Endometrial microvascular endothelial cells (primary cell): ENCODE results near the gene KDM2B. TPM values are rescaled to one million over a fixed set of nuclear protein-coding genes. Genes with fewer than 3 reads are reported as not detected.

ENCODE experiments used
- in situ Hi-C: cut with HindIII; loops from 2 replicates; pipeline ENCODE4 v1.10.0; 2017; ENCODE audit warnings: low sequenced_read_pairs, low pct_unique_long_range_greater_than_20kb; ENCODE audit errors: inconsistent ontology term
- total RNA-seq: library from RNA; depleted of rRNA; stranded (reverse); fragments of >200 nt; gene quantifications from one replicate; pipeline ENCODE4 v1.2.3, GENCODE V29; 2015; ENCODE audit errors: inconsistent ontology term

Gene KDM2B
- total RNA-seq, 1 donor from 2014 or later = 25.6 TPM

DNA sequence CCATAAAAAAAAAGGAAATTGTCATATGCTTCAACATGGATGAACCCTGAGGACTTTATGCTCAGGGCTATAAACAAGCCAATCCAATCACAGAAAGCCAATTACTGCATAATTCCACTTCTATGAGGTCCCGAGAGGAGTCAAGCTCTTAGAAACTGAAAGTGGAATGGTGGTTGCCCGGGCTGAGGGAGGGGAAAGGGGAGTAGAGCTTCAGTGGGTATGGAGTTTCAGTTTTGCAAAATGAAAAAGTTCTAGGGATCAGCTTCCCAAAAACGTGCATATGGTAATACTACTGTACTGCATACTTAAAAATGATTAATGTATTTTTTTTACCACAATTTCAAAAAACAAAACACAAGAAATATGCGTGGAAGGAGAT lies 128.9 kb downstream of the KDM2B start:
- in situ Hi-C loops = no loop called here

DNA sequence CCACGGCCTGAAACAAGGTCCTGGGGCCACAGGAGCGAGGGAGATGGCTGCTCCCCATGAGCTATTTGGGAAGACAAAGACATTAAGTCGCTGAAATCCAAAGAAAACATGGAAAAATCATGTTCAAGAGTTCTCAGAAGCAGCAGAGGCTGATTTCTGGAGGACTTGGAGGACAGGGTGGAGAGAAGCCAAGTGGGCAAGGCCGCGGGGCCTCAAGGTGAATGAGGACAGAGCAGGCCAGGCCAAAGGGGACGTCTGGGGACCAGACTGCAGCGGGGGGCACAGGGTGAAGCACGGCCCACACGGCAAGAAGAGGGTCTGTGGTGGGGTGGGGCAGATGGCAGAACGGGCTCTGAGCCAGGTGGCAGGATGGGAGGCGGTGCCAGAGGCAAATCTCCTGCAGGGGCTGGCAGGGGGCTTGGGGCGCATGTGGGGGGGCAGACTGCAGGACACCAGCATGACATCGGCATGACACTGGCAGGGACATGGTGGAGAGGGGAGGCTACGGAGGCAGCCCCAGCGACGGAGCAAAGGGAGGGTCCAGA lies 132.0 kb downstream of the KDM2B start:
- in situ Hi-C loops = no loop called here

DNA sequence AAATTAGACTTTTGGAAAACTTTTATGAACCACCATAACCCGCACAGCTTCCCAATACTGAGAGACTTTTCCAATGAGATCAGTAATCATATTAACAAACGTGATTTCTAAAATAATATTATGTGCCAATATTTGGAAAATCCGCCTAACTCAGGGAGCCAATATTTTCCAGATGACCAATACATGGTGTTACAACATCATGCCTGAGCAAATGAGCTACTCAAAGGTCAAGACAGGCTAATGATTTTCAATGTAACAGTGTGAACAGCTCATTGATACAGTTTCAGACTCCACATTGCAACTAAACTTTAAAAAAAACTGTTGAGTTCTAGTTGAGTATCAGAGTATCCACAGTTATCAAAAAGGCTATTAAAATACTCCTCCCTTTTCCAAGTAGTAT lies 134.1 kb downstream of the KDM2B start:
- in situ Hi-C loops = no loop called here

DNA sequence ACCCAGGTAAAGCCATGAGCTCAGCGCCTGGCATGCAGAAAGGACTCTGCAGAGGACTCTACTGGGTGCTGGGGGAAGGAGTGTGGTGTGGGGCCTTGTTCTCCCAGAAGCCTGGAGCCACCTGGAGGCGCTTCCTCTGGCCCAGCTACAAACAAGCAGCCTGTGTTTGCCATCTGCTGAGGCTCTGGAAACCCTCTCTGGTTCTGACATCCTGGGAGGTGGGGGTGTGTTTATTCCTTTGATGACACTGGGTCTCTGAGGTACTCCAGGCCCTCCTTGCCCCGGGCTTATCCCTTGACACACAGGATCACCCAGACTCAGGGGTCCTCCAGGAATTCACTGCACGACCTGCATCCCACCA lies 136.0 kb downstream of the KDM2B start:
- in situ Hi-C loops = no loop called here

DNA sequence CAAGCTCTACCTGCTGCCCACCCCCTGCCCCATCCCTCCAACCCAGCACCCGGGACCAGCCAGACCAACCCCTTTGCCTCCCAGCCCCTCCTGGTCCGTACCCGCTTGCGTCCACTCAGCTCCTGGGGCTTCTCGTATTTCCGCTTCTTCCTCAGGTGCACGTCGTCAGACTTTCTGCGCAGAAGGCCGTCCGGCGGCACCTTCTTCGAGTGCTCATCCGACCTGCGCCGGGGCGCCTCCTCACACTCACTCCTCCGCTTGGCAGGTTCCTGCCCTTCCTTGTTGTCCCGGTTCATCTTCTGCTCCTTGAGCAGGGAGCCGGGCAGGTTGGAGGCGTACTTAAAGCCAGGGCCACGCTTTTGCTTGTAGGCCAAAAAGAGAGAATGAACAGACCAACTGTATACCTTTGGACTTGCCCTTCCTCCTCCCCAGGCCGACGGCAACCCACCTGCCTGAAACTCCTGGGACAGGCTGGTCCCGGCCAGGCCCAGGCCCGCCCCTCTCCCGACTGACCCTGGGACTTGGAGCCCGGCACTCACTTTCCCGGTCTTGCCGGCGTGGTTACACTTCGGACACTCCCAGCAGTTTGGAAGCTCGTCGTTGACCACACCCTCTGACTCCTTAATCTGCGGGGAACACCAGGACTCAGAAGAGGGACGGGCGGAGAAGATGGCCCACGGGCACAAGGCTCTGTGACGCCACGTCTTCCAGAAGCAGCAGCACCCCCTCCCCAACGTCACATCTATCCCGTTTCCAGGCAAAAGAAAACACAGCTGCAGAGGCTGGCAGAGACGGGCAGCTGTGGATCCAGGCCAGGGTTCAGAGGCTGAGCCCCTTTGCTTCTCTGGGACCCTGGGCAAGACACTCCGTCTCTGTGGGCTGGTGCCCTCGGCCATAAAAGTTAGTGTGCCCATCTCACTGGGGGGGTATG lies 136.6 kb downstream of the KDM2B start:
- in situ Hi-C loops = no loop called here

DNA sequence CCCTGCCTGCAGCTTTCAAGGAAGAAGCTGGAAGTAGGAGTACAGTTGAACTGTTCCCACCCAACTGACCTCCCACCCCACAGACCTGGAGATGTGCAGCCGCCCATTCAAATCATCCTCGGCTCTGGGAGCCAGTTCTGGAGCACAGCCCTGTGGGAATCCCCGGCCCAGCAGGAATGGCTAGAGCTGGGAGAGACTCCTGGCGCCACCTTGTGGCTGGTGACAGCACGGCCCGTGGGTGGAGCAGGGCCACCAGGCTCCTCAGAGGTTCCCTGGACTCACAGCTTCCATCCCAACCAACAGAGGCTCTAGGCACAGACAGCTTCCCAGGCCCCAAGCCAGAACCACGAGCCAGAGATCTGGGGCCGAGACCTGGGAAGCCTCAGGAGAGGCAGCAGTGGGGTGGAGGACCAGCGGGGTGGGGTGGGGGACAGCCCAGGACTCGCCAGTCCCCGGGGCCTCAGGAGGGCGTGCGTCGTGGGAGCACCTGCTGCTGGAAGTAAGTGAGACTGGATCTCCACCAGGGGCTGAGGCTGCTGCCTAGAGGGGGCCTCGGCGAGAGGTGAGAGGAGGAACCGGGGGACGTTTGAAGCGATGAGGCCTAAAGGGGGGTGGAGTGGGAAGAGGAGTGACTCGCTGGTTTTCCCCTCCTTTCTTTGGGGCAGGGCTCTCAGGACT lies 137.5 kb downstream of the KDM2B start:
- in situ Hi-C loops = no loop called here

DNA sequence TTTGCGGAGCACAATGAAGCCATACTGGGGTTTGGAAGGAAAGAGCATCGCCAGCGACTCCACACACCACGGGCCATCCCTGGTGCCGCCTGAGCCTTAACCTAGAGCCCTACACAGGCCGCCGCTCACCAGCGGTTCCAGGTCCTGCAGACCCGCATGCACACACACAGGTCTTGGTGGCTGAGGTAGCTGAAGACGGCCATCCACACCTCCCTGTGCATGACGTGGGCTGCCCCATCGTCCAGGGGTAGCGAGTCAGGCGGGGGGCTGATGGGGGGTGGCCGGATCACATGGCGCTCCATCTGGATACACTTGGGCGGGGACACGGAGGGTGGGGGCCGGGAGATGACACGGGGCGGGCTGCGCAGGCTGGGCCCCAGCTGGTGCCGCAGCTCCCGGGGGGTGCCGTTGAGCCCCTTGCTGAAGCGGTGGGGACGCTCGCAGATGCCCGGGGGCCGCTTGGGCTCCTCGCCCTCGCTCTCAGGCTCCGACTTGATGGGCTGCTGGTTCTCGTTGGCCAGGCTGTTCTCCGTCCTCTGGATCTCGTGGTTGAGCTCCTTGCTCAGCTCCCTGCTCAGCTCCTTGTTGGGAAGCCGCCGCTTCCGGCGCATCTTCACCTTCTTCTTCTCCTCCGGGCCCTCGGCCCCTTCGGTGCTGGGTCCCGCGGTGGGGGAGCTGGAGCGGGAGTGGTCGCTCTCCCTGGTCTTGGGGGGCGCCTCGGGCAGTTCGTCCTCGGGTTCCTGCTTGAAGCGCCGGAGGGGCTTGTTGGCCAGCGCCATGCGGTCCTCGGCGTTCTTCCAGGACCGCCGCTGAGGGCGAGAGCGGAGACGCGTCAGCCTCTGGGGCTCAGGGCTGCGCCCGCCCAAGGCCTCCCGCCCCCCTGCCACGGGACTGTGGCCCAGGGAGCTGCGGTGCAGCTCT lies 138.5 kb downstream of the KDM2B start:
- in situ Hi-C loops = no loop called here

DNA sequence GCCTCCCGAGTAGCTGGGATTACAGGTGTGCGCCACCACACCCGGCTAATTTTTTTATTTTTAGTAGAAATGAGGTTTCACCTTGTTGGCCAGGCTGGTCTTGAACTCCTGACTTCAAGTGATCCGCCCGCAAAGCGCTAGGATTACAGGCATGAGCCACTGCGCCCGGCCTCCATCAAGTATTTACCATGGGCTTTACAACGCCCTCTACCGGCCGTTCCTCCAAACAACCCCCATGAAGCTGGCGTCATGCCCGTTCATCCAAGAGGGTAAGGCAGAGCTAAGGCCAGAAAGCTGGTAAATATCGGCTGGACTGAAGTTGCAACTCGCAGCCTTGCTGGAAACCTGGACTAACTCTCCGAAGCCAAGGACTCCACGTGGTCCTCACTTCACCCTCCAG lies 139.3 kb downstream of the KDM2B start:
- in situ Hi-C loops = no loop called here

DNA sequence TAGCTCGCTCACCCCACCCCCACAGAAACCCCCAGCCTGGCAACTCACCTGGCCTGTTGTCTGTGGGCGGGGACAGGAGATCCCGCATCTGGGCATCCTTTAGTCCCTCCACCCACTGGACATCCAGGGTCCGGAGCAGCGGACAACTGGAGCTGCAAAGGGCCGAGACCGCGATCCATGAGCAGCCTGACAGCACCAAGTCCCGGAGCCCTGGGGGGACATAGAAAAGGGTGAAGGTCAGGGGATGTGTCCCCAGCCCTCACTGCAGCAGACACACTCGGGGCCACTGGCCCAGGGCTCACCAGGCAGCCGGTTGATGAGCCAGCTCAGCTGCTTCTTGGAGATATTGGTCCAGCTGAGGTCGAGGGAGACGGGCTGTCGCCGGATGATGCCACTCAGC lies 140.1 kb downstream of the KDM2B start:
- in situ Hi-C loops = no loop called here

DNA sequence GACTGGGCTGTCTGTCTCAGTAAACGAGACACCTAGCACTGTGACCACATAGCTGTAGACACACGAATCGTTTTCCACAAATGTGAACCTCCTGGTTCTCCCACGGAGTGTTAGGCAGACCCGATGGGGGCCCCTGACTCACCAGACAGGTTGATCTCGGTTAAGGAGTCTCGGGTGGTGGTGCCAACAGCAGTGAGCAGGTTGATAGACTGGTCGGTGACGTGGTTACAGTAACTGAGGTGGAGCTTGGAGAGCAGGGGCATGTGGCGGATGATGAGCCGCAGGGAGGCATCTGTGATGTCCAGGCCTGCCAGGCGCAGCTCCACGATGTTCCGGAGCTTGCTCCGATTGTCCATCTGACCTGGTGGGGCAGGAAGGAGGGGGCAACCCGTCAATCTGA lies 141.1 kb downstream of the KDM2B start:
- in situ Hi-C loops = no loop called here

DNA sequence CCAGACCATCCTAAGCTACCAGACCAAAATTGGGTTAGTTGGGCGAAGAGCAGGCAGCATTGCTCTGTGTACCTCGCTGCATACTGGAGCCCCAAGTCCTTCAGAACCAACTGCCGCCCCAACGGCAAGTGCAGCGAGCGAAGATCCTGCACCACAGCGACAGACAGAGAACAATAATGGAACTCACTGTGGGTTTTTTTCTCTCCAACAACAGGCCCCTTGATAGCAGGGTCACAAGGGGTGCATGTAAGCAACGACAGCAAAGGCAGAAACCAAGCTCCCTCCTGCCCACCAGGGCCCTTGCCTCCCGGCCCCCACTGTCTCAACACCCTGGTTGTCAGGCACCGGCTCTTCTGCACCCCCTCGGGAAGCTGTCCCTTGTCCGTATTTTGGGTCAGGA lies 141.9 kb downstream of the KDM2B start:
- in situ Hi-C loops = no loop called here

DNA sequence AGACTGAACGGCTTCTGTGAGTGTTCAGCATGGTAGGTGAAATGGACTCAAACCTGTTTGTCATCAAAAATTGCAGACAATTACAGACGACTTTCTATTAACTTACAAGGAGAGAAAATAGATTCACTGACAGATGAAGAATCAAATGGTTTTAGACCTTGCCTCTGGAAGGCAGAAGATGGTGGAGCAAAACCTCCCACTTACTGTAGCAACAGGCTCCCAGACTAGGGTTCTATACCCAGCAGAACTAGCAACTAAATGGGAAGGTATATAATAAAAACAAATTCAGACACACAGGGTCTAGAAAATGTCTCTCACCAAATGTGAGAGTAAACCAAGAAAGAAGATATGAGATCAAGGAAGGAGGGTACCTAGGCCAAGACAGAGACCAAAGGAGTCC lies 144.1 kb downstream of the KDM2B start:
- in situ Hi-C loops = no loop called here

DNA sequence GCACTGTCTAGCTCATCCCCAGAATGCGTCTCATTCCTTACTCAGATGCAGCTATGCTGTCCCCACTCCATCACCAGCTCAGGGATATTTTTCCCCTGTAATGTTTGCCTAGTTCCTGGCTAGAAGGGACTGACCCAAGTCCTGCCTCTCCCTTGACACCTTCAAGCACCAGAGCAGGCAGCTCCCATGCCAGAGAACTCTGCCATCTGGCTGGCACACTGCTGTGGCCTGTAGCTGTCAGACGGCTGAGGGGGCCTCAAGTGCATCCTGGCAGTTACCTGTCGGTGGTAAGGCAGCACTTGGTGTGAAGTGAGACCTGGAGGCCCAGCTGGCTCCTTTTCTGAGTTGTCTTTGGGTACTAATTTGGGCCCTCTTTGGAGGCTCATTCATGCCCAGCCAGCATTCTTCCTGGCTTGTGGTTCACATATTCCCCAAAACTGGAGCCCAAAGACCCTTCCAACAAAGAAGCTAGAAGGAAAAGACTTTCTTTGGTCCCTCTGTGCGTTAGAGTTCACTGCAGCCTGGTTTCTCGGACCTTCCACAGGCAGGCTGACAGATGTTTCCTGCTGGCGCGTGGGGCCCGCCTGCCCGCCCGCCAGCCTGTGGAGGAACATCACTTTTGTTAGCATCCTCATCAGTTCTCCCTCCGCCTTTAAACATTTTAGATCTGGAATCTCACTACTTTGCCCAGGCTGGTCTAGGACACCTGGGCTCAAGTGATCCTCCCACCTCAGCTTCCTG lies 147.9 kb downstream of the KDM2B start:
- in situ Hi-C loops = no loop called here

DNA sequence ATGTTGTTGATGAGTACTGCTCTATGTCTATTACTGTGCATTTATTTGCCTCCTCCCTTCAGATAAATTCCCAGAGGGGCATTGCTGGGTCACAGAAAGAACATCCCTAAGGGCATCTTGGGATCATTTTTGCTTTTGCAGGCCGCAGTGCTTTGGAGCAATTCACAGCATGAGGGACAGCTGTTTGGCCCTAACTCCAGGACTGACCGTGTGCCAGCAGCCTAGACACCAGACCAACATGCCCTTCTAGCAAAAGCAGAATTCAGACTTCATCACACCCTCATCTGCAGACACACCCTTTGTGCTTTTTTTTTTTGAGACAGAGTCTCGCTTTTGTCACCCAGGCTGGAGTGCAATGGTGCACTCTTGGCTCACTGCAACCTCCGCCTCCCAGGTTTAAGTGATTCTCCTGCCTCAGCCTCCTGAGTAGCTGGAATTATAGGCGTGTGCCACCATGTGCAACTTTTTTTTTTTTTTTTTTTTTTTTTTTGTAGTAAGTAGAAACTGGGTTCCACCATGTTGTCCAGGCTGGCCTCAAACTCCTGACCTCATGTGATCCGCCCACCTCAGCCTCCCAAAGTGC lies 149.9 kb downstream of the KDM2B start:
- in situ Hi-C loops = no loop called here

DNA sequence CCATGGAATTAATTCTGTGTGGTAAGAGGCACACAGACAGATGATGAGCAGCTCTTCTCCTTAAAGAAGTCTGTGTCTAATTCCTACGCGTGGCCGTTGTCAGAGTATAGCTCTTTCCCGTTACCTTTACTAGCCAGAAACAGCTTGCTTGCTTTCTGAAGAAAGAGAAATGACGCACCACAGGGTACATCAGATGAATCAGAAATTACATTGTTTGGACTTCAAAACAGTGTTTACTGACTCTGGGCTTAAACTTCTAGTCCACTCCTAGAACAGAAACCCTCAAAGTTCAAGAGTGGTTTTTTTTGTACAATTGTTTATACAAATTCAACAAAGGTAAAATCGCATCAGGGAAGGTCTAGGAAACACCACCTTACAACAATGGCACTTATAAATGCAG lies 151.9 kb downstream of the KDM2B start:
- in situ Hi-C loops = no loop called here

DNA sequence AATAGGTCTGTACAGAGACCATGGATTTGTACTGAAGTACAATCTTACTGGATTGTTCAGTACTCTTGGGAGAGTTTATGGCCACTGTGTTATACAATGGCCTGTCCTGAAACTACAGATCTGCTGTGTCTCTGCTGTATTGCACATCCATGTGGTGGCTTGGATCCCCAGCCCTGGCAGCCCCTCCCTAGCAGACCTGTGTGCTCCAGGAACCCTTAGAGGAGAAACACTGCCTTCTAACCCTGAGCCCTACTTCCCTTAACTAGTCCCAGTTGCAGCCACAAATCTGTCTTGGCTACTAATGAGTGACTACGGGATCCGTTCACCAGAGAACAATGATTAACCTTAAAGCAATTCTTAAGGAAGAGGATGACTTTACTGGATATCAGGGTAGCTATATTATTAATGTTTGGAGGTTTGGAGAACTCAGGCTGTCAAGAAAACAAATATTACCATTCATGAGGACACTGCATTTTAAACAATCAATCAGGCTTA lies 153.2 kb downstream of the KDM2B start:
- in situ Hi-C loops = no loop called here

DNA sequence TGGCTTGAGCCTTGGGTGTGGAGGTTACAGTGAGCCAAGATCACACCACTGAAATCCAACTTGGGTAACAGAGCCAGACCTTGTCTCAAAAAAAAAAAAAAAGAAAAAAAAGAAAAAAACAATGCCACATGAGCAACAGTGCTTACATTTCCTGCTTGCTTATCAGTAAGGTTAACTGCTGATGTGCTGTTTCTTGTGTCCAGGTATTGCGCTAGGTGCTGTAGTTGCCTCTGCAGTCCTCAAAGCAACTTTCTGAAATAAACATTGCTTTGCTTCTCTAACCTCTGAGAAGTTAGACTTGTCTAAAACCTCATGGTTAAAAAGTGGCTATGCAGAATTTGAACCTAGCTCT lies 156.2 kb downstream of the KDM2B start:
- in situ Hi-C loops = no loop called here
